Stimulated activated CD4-positive, alpha-beta T cell treated with anti-CD3 and anti-CD28 coated beads, TNF-alpha, amount 100 ng/mL, for 4 hours (primary cell): ENCODE measurements around the gene NRP2.

ENCODE experiments used
- DNase-seq, 3 experiments: peaks; one replicate each; pipeline ENCODE4 v3.0.0-alpha.2; 2020; ENCODE audit warnings: low read depth in 3 of 3

The NRP2 gene

GRCh38 chr2:205752924-205753323, 70.6 kb downstream of the NRP2 start:
- no peak for DNase-seq

- DNase-seq, result no peak
Measured at GRCh38 chr2:205754285-205754923, 72.1 kb downstream of the NRP2 start.

- DNase-seq, result no peak
Measured at GRCh38 chr2:205754924-205755321, 72.6 kb downstream of the NRP2 start.

GRCh38 chr2:205755923-205756322, 73.6 kb downstream of the NRP2 start:
- no peak for DNase-seq

- no peak for DNase-seq
Measured at GRCh38 chr2:205757271-205757670, 75.0 kb downstream of the NRP2 start.

- no peak for DNase-seq
Measured at GRCh38 chr2:205758051-205758450, 75.8 kb downstream of the NRP2 start.

- DNase-seq, result no peak
Measured at GRCh38 chr2:205758500-205758899, 76.2 kb downstream of the NRP2 start.

- no peak for DNase-seq
Measured at GRCh38 chr2:205759257-205759656, 77.0 kb downstream of the NRP2 start.

- DNase-seq, result no peak
Measured at GRCh38 chr2:205759732-205760131, 77.4 kb downstream of the NRP2 start.

- no peak for DNase-seq
Measured at GRCh38 chr2:205760157-205760556, 77.9 kb downstream of the NRP2 start.

GRCh38 chr2:205761421-205761820, 79.1 kb downstream of the NRP2 start:
- DNase-seq, result no peak

GRCh38 chr2:205762881-205763280, 80.6 kb downstream of the NRP2 start:
- no peak for DNase-seq

- DNase-seq, result no peak
Measured at GRCh38 chr2:205763708-205764211, 81.5 kb downstream of the NRP2 start.

GRCh38 chr2:205764270-205764746, 82.0 kb downstream of the NRP2 start:
- DNase-seq, result no peak

GRCh38 chr2:205765151-205765550, 82.8 kb downstream of the NRP2 start:
- DNase-seq, result no peak

- DNase-seq, result peak in 2 of 3 experiments; percentile 16 to 25
Measured at GRCh38 chr2:205766779-205767359, 84.6 kb downstream of the NRP2 start.

- DNase-seq, result no peak
Measured at GRCh38 chr2:205767617-205768016, 85.3 kb downstream of the NRP2 start.

- DNase-seq, result no peak
Measured at GRCh38 chr2:205768341-205768740, 86.0 kb downstream of the NRP2 start.

- DNase-seq, result no peak
Measured at GRCh38 chr2:205768815-205769494, 86.7 kb downstream of the NRP2 start.

GRCh38 chr2:205769495-205769850, 87.2 kb downstream of the NRP2 start:
- no peak for DNase-seq

- no peak for DNase-seq
Measured at GRCh38 chr2:205769879-205770278, 87.6 kb downstream of the NRP2 start.

GRCh38 chr2:205770577-205770976, 88.3 kb downstream of the NRP2 start:
- DNase-seq, result no peak

- no peak for DNase-seq
Measured at GRCh38 chr2:205771031-205771430, 88.7 kb downstream of the NRP2 start.
